ENCODE measurements around the gene STXBP1.

GRCh38 chr9:127650518-127650917, 38.4 kb downstream of the STXBP1 start:
- no peak for TF ChIP-seq CTCF (conservative IDR thresholded peaks at IDR 0.05; ENCODE audit: low read depth in 2 of 2)
- no peak for TF ChIP-seq EZH2phosphoT487 (IDR thresholded peaks at IDR 0.05; ENCODE audit: unreplicated experiment)

All from GM23338 (cell line).